Activated naive CD8-positive, alpha-beta T cell (primary cell): ENCODE results near the gene ZFYVE1.
"Not testable (repeated sequence)": the region's sequence is repeated elsewhere in the genome, so short reads cannot be mapped to it uniquely, and the experiment has no call there.

Source experiments
- H3K27ac Mint-ChIP-seq: one replicate; pipeline ENCODE4 v1.8.0; 2021; ENCODE audit warnings: mixed read lengths
- H3K27me3 Mint-ChIP-seq: one replicate; pipeline ENCODE4 v1.8.0; 2021; ENCODE audit warnings: mixed read lengths
- H3K36me3 Mint-ChIP-seq: one replicate; pipeline ENCODE4 v1.8.0; 2021; ENCODE audit warnings: mixed read lengths
- H3K4me1 Mint-ChIP-seq: one replicate; pipeline ENCODE4 v1.8.0; 2021; ENCODE audit warnings: low read depth, mixed read lengths
- H3K4me3 Mint-ChIP-seq: one replicate; pipeline ENCODE4 v1.8.0; 2021; ENCODE audit warnings: mild to moderate bottlenecking, mixed read lengths
- H3K9me3 Mint-ChIP-seq: one replicate; pipeline ENCODE4 v1.8.0; 2021; ENCODE audit warnings: low read depth, mixed read lengths

ZFYVE1 gene

GRCh38 chr14:72982146-72982708 is 44.7 kb downstream of the ZFYVE1 start:
- no peaks in the 10 kb centered on the region for H3K4me1 Mint-ChIP-seq
- H3K9me3 Mint-ChIP-seq = no peaks in the 10 kb centered on the region
- peaks cover 18% of the 10 kb centered on the region for H3K36me3 Mint-ChIP-seq
- no peak overlapping the region for H3K27ac Mint-ChIP-seq
- no peaks in the 10 kb centered on the region for H3K27me3 Mint-ChIP-seq
- H3K4me3 Mint-ChIP-seq = no peak overlapping the region

GRCh38 chr14:72980863-72981262 is 46.0 kb downstream of the ZFYVE1 start:
- H3K27ac Mint-ChIP-seq = no peak overlapping the region
- no peak overlapping the region for H3K4me3 Mint-ChIP-seq
- no peaks in the 10 kb centered on the region for H3K4me1 Mint-ChIP-seq
- H3K27me3 Mint-ChIP-seq = no peaks in the 10 kb centered on the region
- peaks cover 17% of the 10 kb centered on the region for H3K36me3 Mint-ChIP-seq
- no peaks in the 10 kb centered on the region for H3K9me3 Mint-ChIP-seq

- Mint-ChIP-seq H3K4me3 (no peak overlapping the region), H3K36me3 (peaks cover 10% of the 10 kb centered on the region), H3K27me3 (no peaks in the 10 kb centered on the region), H3K9me3 (no peaks in the 10 kb centered on the region), H3K4me1 (no peaks in the 10 kb centered on the region), H3K27ac (no peak overlapping the region)
Measured at GRCh38 chr14:72978856-72979255, 48.0 kb downstream of the ZFYVE1 start.

GRCh38 chr14:72975770-72976169 is 51.1 kb downstream of the ZFYVE1 start:
- H3K9me3 Mint-ChIP-seq = no peaks in the 10 kb centered on the region
- no peaks in the 10 kb centered on the region for H3K4me1 Mint-ChIP-seq
- no peaks in the 10 kb centered on the region for H3K27me3 Mint-ChIP-seq
- H3K36me3 Mint-ChIP-seq = peaks cover 10% of the 10 kb centered on the region
- H3K27ac Mint-ChIP-seq = no peak overlapping the region
- H3K4me3 Mint-ChIP-seq = no peak overlapping the region

GRCh38 chr14:72974661-72975060 is 52.2 kb downstream of the ZFYVE1 start:
- H3K36me3 Mint-ChIP-seq = peaks cover 12% of the 10 kb centered on the region
- no peaks in the 10 kb centered on the region for H3K27me3 Mint-ChIP-seq
- no peaks in the 10 kb centered on the region for H3K9me3 Mint-ChIP-seq
- H3K4me3 Mint-ChIP-seq = no peak overlapping the region
- H3K4me1 Mint-ChIP-seq = no peaks in the 10 kb centered on the region
- no peak overlapping the region for H3K27ac Mint-ChIP-seq

GRCh38 chr14:72970824-72971434 is 56.0 kb downstream of the ZFYVE1 start:
- no peak overlapping the region for H3K27ac Mint-ChIP-seq
- no peaks in the 10 kb centered on the region for H3K4me1 Mint-ChIP-seq
- H3K27me3 Mint-ChIP-seq = no peaks in the 10 kb centered on the region
- no peak overlapping the region for H3K4me3 Mint-ChIP-seq
- H3K9me3 Mint-ChIP-seq = no peaks in the 10 kb centered on the region
- peaks cover 11% of the 10 kb centered on the region for H3K36me3 Mint-ChIP-seq

- H3K4me3 Mint-ChIP-seq = no peak overlapping the region
- H3K36me3 Mint-ChIP-seq = peaks cover 11% of the 10 kb centered on the region
- H3K4me1 Mint-ChIP-seq = peaks cover 2% of the 10 kb centered on the region
- H3K27ac Mint-ChIP-seq = no peak overlapping the region
- no peaks in the 10 kb centered on the region for H3K9me3 Mint-ChIP-seq
- H3K27me3 Mint-ChIP-seq = no peaks in the 10 kb centered on the region
Measured at GRCh38 chr14:72970058-72970630, 56.8 kb downstream of the ZFYVE1 start.

GRCh38 chr14:72968316-72968715 is 58.6 kb downstream of the ZFYVE1 start:
- peaks cover 4% of the 10 kb centered on the region for H3K4me1 Mint-ChIP-seq
- H3K36me3 Mint-ChIP-seq = peaks cover 12% of the 10 kb centered on the region
- no peaks in the 10 kb centered on the region for H3K9me3 Mint-ChIP-seq
- no peak overlapping the region for H3K4me3 Mint-ChIP-seq
- no peaks in the 10 kb centered on the region for H3K27me3 Mint-ChIP-seq
- H3K27ac Mint-ChIP-seq = no peak overlapping the region

- no peaks in the 10 kb centered on the region for H3K27me3 Mint-ChIP-seq
Measured at GRCh38 chr14:72966038-72966437, 60.9 kb downstream of the ZFYVE1 start.

GRCh38 chr14:72965249-72965648 is 61.7 kb downstream of the ZFYVE1 start:
- H3K27me3 Mint-ChIP-seq = no peaks in the 10 kb centered on the region
- no peak overlapping the region for H3K4me3 Mint-ChIP-seq
- peaks cover 6% of the 10 kb centered on the region for H3K4me1 Mint-ChIP-seq
- no peaks in the 10 kb centered on the region for H3K9me3 Mint-ChIP-seq
- peak overlapping the region; percentile 11 for H3K27ac Mint-ChIP-seq
- peaks cover 16% of the 10 kb centered on the region for H3K36me3 Mint-ChIP-seq

More at GRCh38 chr14:72966038-72966437, 60.9 kb downstream of the ZFYVE1 start:
- peaks cover 13% of the 10 kb centered on the region for H3K36me3 Mint-ChIP-seq
- no peak overlapping the region for H3K4me3 Mint-ChIP-seq
- no peaks in the 10 kb centered on the region for H3K9me3 Mint-ChIP-seq
- H3K4me1 Mint-ChIP-seq = peaks cover 6% of the 10 kb centered on the region
- no peak overlapping the region for H3K27ac Mint-ChIP-seq

- Mint-ChIP-seq H3K4me1 (peaks cover 6% of the 10 kb centered on the region), H3K4me3 (no peak overlapping the region), H3K36me3 (peaks cover 13% of the 10 kb centered on the region), H3K27me3 (no peaks in the 10 kb centered on the region), H3K9me3 (no peaks in the 10 kb centered on the region), H3K27ac (no peak overlapping the region)
Measured at GRCh38 chr14:72962829-72963312, 64.0 kb downstream of the ZFYVE1 start.

- H3K27ac Mint-ChIP-seq, H3K4me1 Mint-ChIP-seq, H3K4me3 Mint-ChIP-seq, H3K9me3 Mint-ChIP-seq, H3K27me3 Mint-ChIP-seq: not testable (repeated sequence)
- peaks cover 13% of the 10 kb centered on the region for H3K36me3 Mint-ChIP-seq
Measured at GRCh38 chr14:72962336-72962754, 64.6 kb downstream of the ZFYVE1 start.

- peaks cover 6% of the 10 kb centered on the region for H3K4me1 Mint-ChIP-seq
- H3K36me3 Mint-ChIP-seq = peaks cover 13% of the 10 kb centered on the region
- no peak overlapping the region for H3K27ac Mint-ChIP-seq
- H3K9me3 Mint-ChIP-seq = no peaks in the 10 kb centered on the region
- no peak overlapping the region for H3K4me3 Mint-ChIP-seq
- no peaks in the 10 kb centered on the region for H3K27me3 Mint-ChIP-seq
Measured at GRCh38 chr14:72961579-72962335, 65.1 kb downstream of the ZFYVE1 start.

GRCh38 chr14:72961016-72961415 is 65.9 kb downstream of the ZFYVE1 start:
- H3K9me3 Mint-ChIP-seq, H3K4me1 Mint-ChIP-seq, H3K27ac Mint-ChIP-seq, H3K27me3 Mint-ChIP-seq, H3K4me3 Mint-ChIP-seq: not testable (repeated sequence)
- peaks cover 13% of the 10 kb centered on the region for H3K36me3 Mint-ChIP-seq

GRCh38 chr14:72958548-72958947 is 68.4 kb downstream of the ZFYVE1 start:
- Mint-ChIP-seq H3K9me3 (no peaks in the 10 kb centered on the region), H3K36me3 (peaks cover 10% of the 10 kb centered on the region), H3K4me1 (peaks cover 2% of the 10 kb centered on the region), H3K27me3 (no peaks in the 10 kb centered on the region), H3K4me3 (no peak overlapping the region), H3K27ac (no peak overlapping the region)
